Gastrocnemius medialis (tissue), 4 donors: Measurements from ENCODE around the gene DRAM1.

Experiments
- CTCF ChIP-seq, 5 experiments: fragments of 450-650 bp in 3 of 5; fragments of 200-600 bp in 2 of 5; sonication (generic) in 2 of 5; IDR thresholded peaks in 4 of 5; conservative IDR thresholded peaks in 1 of 5; 1 replicate in 4 of 5; 2 replicates in 1 of 5; pipeline ENCODE4 v1.5.1; 2016 to 2019; ENCODE audit warnings: antibody characterized with exemption in 5 of 5, mild to moderate bottlenecking in 3 of 5, moderate library complexity in 3 of 5
- POLR2A ChIP-seq, 2 donors: fragments of 450-650 bp; IDR thresholded peaks; one replicate each; pipeline ENCODE4 v1.6.1; 2017; ENCODE audit warnings: antibody characterized with exemption in 2 of 2, mild to moderate bottlenecking in 2 of 2, moderate library complexity in 2 of 2

GRCh38 chr12:101876861-101877805 is at the start of gene DRAM1:
- TF ChIP-seq CTCF (IDR thresholded peaks at IDR 0.05 in 4 of 5, conservative IDR thresholded peaks at IDR 0.05 in 1 of 5) (peak in 2 of 5 experiments; percentile 12 to 25), POLR2A (IDR thresholded peaks at IDR 0.05) (peak; percentile 83 to 86)
